Activated CD4-positive, alpha-beta T cell treated with anti-CD3 and anti-CD28 coated beads, Interleukin-2, amount 10 ng/mL, durations not matched to agents 7 days and 5 days (primary cell): Measurements from ENCODE around the gene PLEKHG7. TPM values are rescaled to one million over a fixed set of nuclear protein-coding genes. Genes with fewer than 3 reads are reported as not detected.

Experiments
- CTCF ChIA-PET: fragments of 350-600 bp; sonication (Branson Sonifier 250); formaldehyde crosslinking; loops from one replicate; lab custom pipeline; 2021; ENCODE audit warnings: antibody characterized with exemption; lab: Charles Lee
- POLR2A ChIA-PET: fragments of 350-600 bp; sonication (Branson Sonifier 250); formaldehyde crosslinking; loops from one replicate; lab custom pipeline; 2021; ENCODE audit warnings: antibody characterized with exemption; lab: Charles Lee
- DNase-seq: peaks from one replicate; pipeline ENCODE4 v3.0.0-alpha.2; 2020
- H3K27ac Mint-ChIP-seq: one replicate; pipeline ENCODE4 v1.8.0; 2021; ENCODE audit warnings: mild to moderate bottlenecking, moderate library complexity, mixed read lengths
- H3K27me3 Mint-ChIP-seq: one replicate; pipeline ENCODE4 v1.8.0; 2021; ENCODE audit warnings: mixed read lengths
- H3K36me3 Mint-ChIP-seq: one replicate; pipeline ENCODE4 v1.8.0; 2021; ENCODE audit warnings: low read depth, mixed read lengths
- H3K4me1 Mint-ChIP-seq: one replicate; pipeline ENCODE4 v1.8.0; 2021; ENCODE audit warnings: mixed read lengths
- H3K4me3 Mint-ChIP-seq: one replicate; pipeline ENCODE4 v1.8.0; 2021; ENCODE audit warnings: mild to moderate bottlenecking, moderate library complexity, mixed read lengths
- H3K9me3 Mint-ChIP-seq: one replicate; pipeline ENCODE4 v1.8.0; 2021; ENCODE audit warnings: mixed read lengths
- total RNA-seq, 2 experiments: library from RNA; stranded (reverse); gene quantifications; one replicate each; pipeline ENCODE4 v1.2.3, GENCODE V29; 2021

Gene PLEKHG7
- total RNA-seq, 2 experiments from 2014 or later: not detected

DNA sequence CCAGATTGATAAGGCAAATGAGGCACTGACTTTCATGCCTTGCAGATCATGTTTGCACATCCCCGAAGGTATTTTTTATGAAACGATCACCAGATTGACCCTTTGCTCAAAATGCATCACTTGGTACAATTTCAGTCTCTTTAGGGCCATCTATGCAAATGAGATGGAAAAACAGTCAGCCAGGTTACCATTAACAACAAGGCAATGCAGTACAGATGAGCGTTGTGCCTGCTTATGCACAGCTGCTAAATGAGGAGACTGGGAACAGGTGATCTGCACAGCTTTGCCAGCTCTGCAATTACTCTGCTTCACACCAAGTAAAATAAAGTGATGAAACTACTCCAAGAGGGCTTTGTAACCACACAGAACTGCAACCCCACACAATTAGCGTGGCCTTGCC lies 26.1 kb upstream of the PLEKHG7 start:
- Mint-ChIP-seq H3K9me3 (peaks cover 2% of the 10 kb centered on the region), H3K4me1 (no peaks in the 10 kb centered on the region), H3K4me3 (no peak overlapping the region), H3K27me3 (no peaks in the 10 kb centered on the region), H3K27ac (no peak overlapping the region), H3K36me3 (no peaks in the 10 kb centered on the region)
- ChIA-PET POLR2A (no interaction called here), CTCF (no interaction called here)
- no peak for DNase-seq

DNA sequence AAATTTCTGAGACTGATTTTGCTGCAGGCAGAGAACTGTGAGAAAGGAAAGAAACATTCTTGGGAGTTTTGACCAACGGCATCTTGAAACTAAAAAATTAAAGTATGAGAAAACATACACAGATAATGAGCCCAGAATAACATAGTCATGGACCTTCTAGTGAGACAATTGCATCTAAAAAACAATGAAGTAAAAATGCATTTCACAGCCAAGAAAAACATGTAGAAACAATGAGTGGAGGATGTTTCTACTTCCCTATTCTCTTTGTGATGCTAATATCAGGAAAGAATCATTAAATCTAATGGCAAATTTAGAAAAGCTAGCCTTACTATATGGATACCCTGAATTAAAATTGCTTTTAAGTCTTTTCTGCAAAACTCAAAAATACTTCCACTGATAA lies 12.2 kb upstream of the PLEKHG7 start:
- POLR2A ChIA-PET: no interaction called here
- Mint-ChIP-seq H3K9me3 (peaks cover 4% of the 10 kb centered on the region), H3K4me3 (no peak overlapping the region), H3K4me1 (no peaks in the 10 kb centered on the region), H3K27ac (no peak overlapping the region), H3K27me3 (no peaks in the 10 kb centered on the region), H3K36me3 (no peaks in the 10 kb centered on the region)
- CTCF ChIA-PET: interaction anchor here (0.6 kb wide), 1 partner anchor 166 kb away, joined by 3 read pairs; no protein-coding TSS in a partner anchor
- DNase-seq: no peak

DNA sequence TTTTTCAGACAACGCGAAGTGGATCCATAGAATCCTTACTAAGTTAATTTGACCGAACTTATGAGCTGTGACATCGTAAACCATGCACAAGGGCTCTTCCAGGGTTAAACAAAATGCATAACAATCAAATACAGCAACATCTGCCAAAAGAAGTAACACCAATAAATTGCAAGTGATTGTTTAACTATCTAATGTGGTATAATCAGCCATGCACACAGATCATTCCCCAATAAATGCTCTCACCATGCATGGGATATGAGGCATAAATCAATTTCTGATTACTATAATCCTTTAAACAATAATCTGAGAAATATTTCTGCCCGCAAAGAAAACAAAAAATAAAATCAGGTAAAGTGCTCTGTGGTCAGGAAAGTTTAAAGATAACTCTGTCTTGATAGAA lies 7.7 kb upstream of the PLEKHG7 start:
- H3K4me3 Mint-ChIP-seq: no peak overlapping the region
- H3K27me3 Mint-ChIP-seq: no peaks in the 10 kb centered on the region
- H3K4me1 Mint-ChIP-seq: no peaks in the 10 kb centered on the region
- POLR2A ChIA-PET: no interaction called here
- no peak overlapping the region for H3K27ac Mint-ChIP-seq
- DNase-seq: no peak
- peaks cover 15% of the 10 kb centered on the region for H3K9me3 Mint-ChIP-seq
- CTCF ChIA-PET: no interaction called here
- no peaks in the 10 kb centered on the region for H3K36me3 Mint-ChIP-seq

DNA sequence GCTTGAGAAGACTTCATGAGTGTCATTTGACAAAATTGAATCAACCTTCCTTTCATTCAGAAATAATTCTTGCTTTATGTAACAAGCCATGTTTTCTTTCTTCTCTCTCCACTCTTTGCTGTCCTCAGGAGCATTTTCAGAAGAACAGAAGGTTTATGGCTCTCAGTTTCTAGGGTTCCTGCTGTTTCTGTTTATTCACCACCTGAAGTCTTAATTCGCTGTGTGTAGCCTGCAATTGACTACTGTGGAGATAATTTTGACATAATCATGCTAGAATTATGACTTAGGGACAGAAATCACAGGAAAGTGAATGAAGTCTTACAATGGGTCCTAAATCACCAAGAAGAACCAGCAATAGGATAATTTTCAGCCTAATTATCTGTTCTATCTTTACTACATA lies 7.2 kb upstream of the PLEKHG7 start:
- POLR2A ChIA-PET: no interaction called here
- no peak for DNase-seq
- H3K36me3 Mint-ChIP-seq: no peaks in the 10 kb centered on the region
- H3K4me3 Mint-ChIP-seq: no peak overlapping the region
- H3K27ac Mint-ChIP-seq: no peak overlapping the region
- CTCF ChIA-PET: no interaction called here
- no peaks in the 10 kb centered on the region for H3K27me3 Mint-ChIP-seq
- peaks cover 15% of the 10 kb centered on the region for H3K9me3 Mint-ChIP-seq
- no peaks in the 10 kb centered on the region for H3K4me1 Mint-ChIP-seq

DNA sequence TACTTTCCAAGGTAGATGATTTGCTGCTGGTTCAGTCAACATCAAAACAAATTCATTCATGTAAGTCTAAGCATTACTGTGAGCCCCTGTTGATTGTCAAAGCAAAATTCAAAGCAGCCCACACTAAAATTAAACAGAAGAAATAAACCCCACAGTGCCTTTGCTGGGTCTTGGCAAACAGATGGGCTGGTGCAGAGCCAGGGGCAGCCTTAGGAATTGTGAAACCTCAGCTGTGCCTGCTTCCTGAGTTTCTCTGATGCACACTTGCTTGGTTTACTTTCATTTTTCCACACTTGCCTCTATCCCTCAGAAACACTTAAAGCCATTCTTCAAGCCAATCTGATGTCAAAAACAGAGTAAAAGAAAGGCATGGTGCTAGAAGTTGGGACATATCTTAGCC lies 6.6 kb upstream of the PLEKHG7 start:
- H3K9me3 Mint-ChIP-seq: peaks cover 16% of the 10 kb centered on the region
- H3K36me3 Mint-ChIP-seq: no peaks in the 10 kb centered on the region
- H3K4me3 Mint-ChIP-seq: no peak overlapping the region
- DNase-seq: no peak
- CTCF ChIA-PET: no interaction called here
- H3K27me3 Mint-ChIP-seq: no peaks in the 10 kb centered on the region
- POLR2A ChIA-PET: no interaction called here
- no peaks in the 10 kb centered on the region for H3K4me1 Mint-ChIP-seq
- no peak overlapping the region for H3K27ac Mint-ChIP-seq

DNA sequence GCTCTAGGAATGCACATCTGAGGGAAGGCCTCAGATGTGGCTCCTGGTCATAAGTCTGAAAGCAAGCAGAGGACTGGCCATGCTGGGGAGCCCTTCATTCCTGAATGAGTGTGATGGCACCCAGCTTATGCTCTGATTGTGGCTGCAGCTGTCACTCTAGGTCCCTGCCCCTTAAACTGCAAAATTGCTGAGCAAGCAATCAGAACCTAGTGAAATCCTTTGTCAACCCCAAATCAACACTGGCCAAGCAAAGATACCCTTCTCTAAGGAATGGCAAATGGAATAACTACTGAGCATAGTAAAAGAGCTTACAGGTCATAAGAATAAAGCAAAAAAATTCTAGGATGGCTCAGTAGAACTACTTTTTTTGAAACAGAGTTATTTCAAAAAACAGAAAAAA lies 4.3 kb upstream of the PLEKHG7 start:
- Mint-ChIP-seq H3K9me3 (peaks cover 18% of the 10 kb centered on the region), H3K4me3 (no peak overlapping the region), H3K27ac (no peak overlapping the region), H3K4me1 (peaks cover 8% of the 10 kb centered on the region), H3K36me3 (no peaks in the 10 kb centered on the region), H3K27me3 (no peaks in the 10 kb centered on the region)
- ChIA-PET CTCF (no interaction called here), POLR2A (no interaction called here)
- DNase-seq: no peak

DNA sequence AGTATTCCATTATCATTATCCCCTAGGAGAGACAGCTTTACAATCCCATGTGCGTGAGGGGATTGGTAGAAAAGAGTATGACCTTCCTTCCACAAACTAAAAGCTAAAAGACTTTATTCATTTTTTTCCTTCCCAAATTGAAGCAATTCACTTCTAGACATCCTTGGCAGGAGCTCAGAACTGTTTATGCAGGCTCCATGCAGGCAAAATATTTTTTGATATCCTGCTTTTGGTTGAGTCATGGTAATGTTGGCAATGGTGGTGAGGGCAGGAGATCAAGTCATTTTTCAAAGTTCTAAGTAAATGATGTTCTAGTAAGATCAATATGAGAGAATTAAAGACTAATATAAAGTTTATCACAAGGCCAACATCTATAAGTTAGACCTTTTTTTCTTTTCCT lies 1.3 kb upstream of the PLEKHG7 start:
- Mint-ChIP-seq H3K27ac (no peak overlapping the region), H3K27me3 (no peaks in the 10 kb centered on the region), H3K36me3 (no peaks in the 10 kb centered on the region), H3K9me3 (peaks cover 15% of the 10 kb centered on the region), H3K4me3 (no peak overlapping the region), H3K4me1 (peaks cover 8% of the 10 kb centered on the region)
- ChIA-PET CTCF (interaction anchor here (0.5 kb wide), 1 partner anchor 13 kb away, joined by 4 read pairs; no protein-coding TSS in a partner anchor), POLR2A (no interaction called here)
- DNase-seq: no peak

DNA sequence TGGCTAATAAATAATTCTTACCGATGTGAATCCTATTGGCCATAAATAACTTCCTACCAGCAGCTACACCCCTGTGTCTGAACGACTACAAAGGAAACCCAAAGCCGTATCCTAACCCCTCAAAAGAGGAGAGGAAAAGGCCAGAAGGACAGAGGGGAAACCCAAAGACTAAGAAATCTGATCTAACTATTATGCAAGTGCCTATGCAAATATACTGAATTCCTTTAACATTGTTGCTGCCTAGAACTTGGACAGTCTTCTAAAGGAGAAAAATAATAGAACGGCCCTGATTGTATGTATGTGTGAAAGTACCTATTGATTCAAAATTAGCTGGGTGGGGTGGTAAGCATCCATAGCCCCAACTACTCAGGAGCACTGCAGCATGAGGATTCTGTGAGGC lies 997 bp downstream of the PLEKHG7 start:
- Mint-ChIP-seq H3K27ac (no peak overlapping the region), H3K4me3 (no peak overlapping the region), H3K27me3 (no peaks in the 10 kb centered on the region), H3K4me1 (peaks cover 8% of the 10 kb centered on the region), H3K9me3 (peaks cover 3% of the 10 kb centered on the region), H3K36me3 (no peaks in the 10 kb centered on the region)
- DNase-seq: no peak
- ChIA-PET POLR2A (no interaction called here), CTCF (no interaction called here)

DNA sequence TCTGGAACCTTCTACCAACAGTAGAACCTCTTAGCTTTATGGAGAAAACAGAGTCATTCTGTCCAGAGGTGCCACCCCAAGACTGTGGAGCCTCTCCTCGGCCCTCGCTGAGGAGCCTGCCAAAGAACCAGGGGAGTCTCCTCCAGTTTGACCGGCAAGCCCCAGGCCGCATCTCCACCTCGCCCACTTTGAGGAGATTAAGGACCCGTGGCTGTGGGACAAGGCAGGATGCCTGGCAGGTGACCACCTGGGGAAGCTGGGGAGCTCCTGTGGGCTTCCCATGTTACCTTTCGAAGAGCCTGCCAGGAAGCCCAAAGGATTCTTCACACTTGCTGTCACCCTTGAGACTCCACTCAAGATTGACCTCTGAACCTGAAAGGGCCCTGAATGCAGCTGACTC lies 3.8 kb downstream of the PLEKHG7 start:
- H3K36me3 Mint-ChIP-seq: no peaks in the 10 kb centered on the region
- DNase-seq: no peak
- CTCF ChIA-PET: no interaction called here
- H3K27ac Mint-ChIP-seq: no peak overlapping the region
- peaks cover 8% of the 10 kb centered on the region for H3K4me1 Mint-ChIP-seq
- no peaks in the 10 kb centered on the region for H3K27me3 Mint-ChIP-seq
- POLR2A ChIA-PET: no interaction called here
- no peaks in the 10 kb centered on the region for H3K9me3 Mint-ChIP-seq
- no peak overlapping the region for H3K4me3 Mint-ChIP-seq

DNA sequence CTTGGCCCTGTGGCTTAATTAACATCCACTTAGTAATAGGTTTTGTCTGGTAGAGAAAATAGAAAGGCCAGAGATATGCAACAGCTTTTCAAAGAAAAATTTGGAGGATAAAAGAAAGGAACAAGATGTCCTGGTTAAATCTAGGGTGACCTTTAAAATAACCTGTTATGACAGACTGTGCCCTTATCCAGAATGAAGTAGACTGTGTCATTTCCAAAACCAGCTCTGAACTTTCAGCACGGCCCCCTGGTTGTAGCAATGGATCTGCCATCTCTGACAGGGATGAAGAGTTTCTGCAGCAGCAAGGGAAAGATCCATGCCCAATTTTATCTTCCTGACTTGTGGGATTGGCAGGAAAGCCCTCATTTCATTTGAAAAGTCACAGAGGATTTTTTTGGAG lies 5.1 kb downstream of the PLEKHG7 start:
- ChIA-PET CTCF (no interaction called here), POLR2A (no interaction called here)
- no peak overlapping the region for H3K27ac Mint-ChIP-seq

DNA sequence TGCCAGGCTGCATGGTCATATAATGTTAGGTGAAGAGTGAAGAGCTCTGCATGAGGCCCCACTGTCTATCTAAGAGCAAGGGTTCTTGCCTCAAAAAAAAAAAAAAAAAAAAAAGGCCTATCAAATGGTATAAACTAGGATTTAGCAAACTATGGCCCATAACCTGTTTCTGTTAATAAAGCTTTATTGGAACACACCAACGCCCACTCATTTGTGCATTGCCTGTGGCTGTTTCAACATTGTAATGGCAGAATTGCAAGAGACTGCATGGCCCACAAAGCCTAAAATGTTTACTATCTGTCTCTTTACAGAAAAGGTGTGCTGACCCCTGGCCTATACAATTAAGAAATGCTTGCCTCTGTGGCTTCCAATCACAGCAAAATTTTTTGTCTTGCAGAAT lies 12.8 kb downstream of the PLEKHG7 start:
- Mint-ChIP-seq H3K4me3 (no peak overlapping the region), H3K4me1 (no peaks in the 10 kb centered on the region), H3K27me3 (no peaks in the 10 kb centered on the region), H3K36me3 (no peaks in the 10 kb centered on the region), H3K27ac (no peak overlapping the region), H3K9me3 (no peaks in the 10 kb centered on the region)
- DNase-seq: no peak
- ChIA-PET CTCF (no interaction called here), POLR2A (no interaction called here)

More for the DNA sequence above, 5.1 kb downstream of the PLEKHG7 start:
- Mint-ChIP-seq H3K4me1 (peaks cover 4% of the 10 kb centered on the region), H3K27me3 (no peaks in the 10 kb centered on the region), H3K4me3 (no peak overlapping the region), H3K36me3 (no peaks in the 10 kb centered on the region), H3K9me3 (no peaks in the 10 kb centered on the region)
- no peak for DNase-seq

DNA sequence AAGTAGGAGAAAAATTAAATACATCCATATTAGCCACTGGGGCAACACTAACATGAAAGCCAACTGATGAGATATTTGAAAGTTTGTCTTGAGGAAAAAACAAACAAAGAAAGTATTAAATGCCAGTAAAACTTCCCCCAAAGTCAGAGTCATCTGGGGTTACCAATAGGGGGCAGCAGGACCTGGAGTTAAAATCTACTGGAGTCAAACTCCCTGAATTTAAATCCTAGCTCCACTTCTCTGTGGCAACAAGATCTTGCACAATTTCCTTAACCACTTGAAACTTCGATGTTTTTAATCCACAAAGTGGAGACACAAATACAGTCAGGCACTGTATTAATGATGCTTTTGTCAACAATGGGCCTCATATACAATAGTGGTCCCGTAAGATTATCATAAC lies 14.4 kb downstream of the PLEKHG7 start:
- Mint-ChIP-seq H3K4me1 (no peaks in the 10 kb centered on the region), H3K27ac (no peak overlapping the region), H3K9me3 (no peaks in the 10 kb centered on the region), H3K4me3 (no peak overlapping the region), H3K36me3 (no peaks in the 10 kb centered on the region), H3K27me3 (no peaks in the 10 kb centered on the region)
- no peak for DNase-seq
- ChIA-PET POLR2A (no interaction called here), CTCF (no interaction called here)

DNA sequence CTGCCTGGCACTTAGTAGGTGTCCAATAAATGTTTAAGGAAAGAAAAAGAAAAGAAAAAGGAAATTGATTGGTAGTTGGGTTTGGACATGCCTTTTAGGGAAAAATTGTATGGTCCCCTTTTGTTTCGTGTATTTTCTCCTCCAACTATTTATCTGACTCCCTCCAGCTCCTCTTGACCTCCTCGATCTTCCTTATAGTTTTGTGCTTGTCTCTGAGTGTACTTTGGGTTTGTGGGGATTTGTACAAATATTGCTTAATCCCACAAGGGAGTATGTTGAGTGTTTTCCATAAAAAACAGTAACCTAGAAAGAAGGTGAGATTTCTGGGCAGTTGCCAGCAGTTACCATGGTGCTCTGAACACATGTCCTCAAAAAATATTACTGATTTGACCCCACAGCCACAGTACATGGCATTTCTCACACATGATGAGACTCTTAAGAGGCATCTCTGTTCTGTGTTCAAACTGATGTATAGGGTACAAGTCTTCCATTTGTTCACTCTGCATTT lies 15.7 kb downstream of the PLEKHG7 start:
- DNase-seq: no peak
- no peak overlapping the region for H3K27ac Mint-ChIP-seq
- no peaks in the 10 kb centered on the region for H3K9me3 Mint-ChIP-seq
- no peak overlapping the region for H3K4me3 Mint-ChIP-seq
- no peaks in the 10 kb centered on the region for H3K27me3 Mint-ChIP-seq
- H3K36me3 Mint-ChIP-seq: no peaks in the 10 kb centered on the region
- no peaks in the 10 kb centered on the region for H3K4me1 Mint-ChIP-seq
- CTCF ChIA-PET: no interaction called here
- POLR2A ChIA-PET: no interaction called here

DNA sequence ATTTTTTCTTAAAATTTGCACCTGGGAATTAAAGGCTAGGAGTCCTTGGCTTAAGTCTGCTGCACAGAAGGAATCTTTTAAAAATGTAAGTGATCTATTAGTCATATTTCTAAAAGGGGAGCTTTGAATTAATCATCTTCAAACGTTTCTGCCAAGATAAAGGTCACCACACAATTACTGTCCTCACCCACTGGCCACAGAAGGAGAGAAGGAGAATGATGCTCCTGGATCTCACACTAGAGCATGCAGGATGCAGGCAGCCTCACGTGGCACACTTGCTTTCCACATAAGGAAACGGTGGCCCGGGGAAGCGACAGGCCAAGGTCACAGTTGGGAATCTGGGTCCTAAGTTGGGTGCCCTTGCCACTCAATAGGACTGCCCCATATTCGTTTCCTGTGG lies 16.9 kb downstream of the PLEKHG7 start:
- DNase-seq: no peak
- Mint-ChIP-seq H3K27ac (no peak overlapping the region), H3K4me1 (no peaks in the 10 kb centered on the region), H3K9me3 (peaks cover 2% of the 10 kb centered on the region), H3K4me3 (no peak overlapping the region), H3K36me3 (no peaks in the 10 kb centered on the region), H3K27me3 (no peaks in the 10 kb centered on the region)
- POLR2A ChIA-PET: no interaction called here
- CTCF ChIA-PET: no interaction called here
